GM20000 (cell line): ENCODE data around the gene ST7.

Source experiments
- DNase-seq: peaks from one replicate; pipeline ENCODE4 v3.0.0; 2012; ENCODE audit warnings: low spot score
- CTCF ChIP-seq: IDR thresholded peaks from 2 replicates; pipeline ENCODE4 v1.5.1; 2012; ENCODE audit warnings: mild to moderate bottlenecking, control low read depth; ENCODE audit errors: extremely low read depth, missing control alignments

The ST7 gene

DNA sequence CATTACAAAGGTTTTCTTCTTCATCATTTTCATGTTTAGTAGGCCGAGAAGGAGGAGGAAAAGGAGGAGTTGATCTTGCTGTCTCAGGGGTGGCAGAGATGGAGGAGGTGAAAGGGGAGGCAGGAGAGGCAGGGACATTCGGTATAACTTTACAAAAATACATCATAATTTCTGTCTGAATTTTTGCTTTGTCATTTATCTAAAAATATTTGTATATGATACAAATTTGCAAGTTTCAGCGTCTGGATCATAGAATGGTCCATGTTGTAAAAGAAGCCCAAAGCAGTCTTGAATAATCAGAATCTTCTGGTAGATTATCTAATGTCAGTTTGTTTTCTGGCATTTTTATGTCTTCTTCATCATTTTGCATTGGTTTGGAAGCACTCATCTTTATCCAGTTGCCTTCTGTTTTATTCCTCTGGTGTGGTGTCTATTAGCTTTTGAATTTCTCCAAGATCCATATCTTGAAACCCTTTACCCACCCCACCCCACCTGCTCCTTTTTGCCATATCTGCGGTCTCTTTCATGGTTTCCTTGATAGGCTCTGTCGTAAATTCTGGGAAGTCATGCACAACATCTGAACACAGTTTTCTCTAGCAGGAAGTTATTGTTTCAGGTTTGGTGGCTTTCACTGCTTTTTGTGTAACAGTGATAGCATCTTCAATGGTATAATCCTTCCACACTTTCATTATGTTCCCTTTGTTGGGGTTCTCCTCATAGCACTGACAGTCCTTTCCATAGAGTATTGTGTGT lies 95.0 kb downstream of the ST7 start:
- no peak for DNase-seq

DNA sequence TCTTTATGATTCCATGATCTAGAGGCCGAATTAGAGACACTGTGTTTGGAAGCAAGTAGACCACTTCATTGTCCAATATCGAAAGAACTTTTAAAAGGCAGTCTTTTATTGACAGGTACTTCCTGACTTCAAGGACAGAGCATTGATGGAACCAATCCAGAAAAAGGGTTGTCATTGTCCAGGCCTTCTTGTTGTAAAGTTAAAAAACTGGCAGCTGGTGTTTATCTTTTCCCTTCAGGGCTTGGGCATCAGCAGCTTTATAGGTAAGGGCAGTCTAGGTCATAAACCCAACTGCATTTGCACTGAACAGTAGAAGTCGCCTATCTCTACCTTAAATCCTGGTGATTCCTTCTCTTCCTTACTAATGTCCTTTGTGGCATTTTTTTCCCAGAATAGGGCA lies 95.6 kb downstream of the ST7 start:
- DNase-seq, result no peak
- TF ChIP-seq CTCF, result no peak

More for the DNA sequence above, 95.0 kb downstream of the ST7 start:
- no peak for TF ChIP-seq CTCF

- TF ChIP-seq CTCF, result no peak
- DNase-seq, result no peak
Observed at GRCh38 chr7:117051808-117052207, 98.5 kb downstream of the ST7 start.

GRCh38 chr7:117053432-117053831 lies 100.1 kb downstream of the ST7 start:
- no peak for TF ChIP-seq CTCF
- no peak for DNase-seq

DNA sequence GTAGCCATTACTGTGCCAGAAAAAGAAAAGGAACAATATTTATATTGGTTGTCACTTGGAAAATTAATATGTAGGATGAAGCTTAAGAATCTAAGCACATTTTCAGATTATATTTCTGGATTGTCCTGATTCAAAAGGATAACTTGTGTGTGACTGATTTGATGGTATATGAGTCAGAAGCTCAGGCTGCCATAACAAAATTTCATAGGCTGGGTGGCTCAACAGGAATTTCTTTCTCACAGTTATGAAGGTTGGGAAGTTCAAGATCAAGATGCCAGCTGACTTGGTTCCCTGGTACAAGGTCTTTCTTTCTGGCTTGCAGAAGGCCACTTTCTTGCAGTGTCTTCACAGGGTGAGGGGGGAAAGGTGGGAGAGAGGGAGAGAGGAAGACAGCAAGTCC lies 108.5 kb downstream of the ST7 start:
- no peak for TF ChIP-seq CTCF
- no peak for DNase-seq

- TF ChIP-seq CTCF, result no peak
- no peak for DNase-seq
Observed at GRCh38 chr7:117062300-117062699, 109.0 kb downstream of the ST7 start.

GRCh38 chr7:117064688-117065087 lies 111.4 kb downstream of the ST7 start:
- no peak for TF ChIP-seq CTCF
- DNase-seq, result no peak
